Neural cell (in vitro differentiated cells): ENCODE measurements around the gene C14orf39.

ENCODE experiments used
- EP300 ChIP-seq: fragments of 450-650 bp; conservative IDR thresholded peaks from 2 replicates; pipeline ENCODE4 v1.6.1; 2014; ENCODE audit warnings: antibody characterized with exemption, mild to moderate bottlenecking, moderate library complexity; ENCODE audit not compliant: poor library complexity, severe bottlenecking
- EZH2 ChIP-seq: fragments of 200-600, 300-800 bp; shearing (Covaris generic), sonication (generic); IDR thresholded peaks from 2 replicates; pipeline ENCODE4 v1.6.1; 2014; ENCODE audit warnings: antibody characterized with exemption, low read length, borderline replicate concordance, mild to moderate bottlenecking; ENCODE audit not compliant: insufficient read depth, poor library complexity, severe bottlenecking
- POLR2AphosphoS5 ChIP-seq: IDR thresholded peaks from 2 replicates; pipeline ENCODE4 v1.6.1; 2012
- SMC3 ChIP-seq: fragments of 450-650 bp; conservative IDR thresholded peaks from 2 replicates; pipeline ENCODE4 v1.6.1; 2014; ENCODE audit warnings: antibody characterized with exemption, mild to moderate bottlenecking, moderate library complexity; ENCODE audit not compliant: poor library complexity
- TF ChIP-seq, protein P1 (sequence below): fragments of 450-650 bp; IDR thresholded peaks from 2 replicates; pipeline ENCODE4 v1.5.1; 2014; ENCODE audit warnings: antibody characterized with exemption, mild to moderate bottlenecking, moderate library complexity; ENCODE audit not compliant: poor library complexity, severe bottlenecking

DNA sequence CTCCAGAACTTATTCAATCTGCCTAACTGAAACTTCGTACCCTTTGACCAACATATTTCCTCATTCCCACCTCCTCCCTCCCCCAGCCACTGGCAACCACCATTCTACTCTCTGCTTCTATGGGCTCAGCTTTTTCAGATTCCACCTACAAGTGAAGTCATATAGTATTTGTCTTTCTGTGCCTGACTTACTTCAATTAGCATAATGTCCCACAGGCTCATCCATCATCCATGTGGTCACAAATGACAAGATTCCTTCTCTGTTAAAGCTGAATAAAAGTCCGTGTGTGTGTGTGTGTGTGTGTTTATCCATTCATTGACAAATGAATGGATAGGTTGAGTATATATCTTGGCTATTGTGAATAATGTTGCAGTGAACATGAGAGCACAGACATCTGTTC, 1.3 kb upstream of the C14orf39 start:
- TF ChIP-seq, protein P1, sequence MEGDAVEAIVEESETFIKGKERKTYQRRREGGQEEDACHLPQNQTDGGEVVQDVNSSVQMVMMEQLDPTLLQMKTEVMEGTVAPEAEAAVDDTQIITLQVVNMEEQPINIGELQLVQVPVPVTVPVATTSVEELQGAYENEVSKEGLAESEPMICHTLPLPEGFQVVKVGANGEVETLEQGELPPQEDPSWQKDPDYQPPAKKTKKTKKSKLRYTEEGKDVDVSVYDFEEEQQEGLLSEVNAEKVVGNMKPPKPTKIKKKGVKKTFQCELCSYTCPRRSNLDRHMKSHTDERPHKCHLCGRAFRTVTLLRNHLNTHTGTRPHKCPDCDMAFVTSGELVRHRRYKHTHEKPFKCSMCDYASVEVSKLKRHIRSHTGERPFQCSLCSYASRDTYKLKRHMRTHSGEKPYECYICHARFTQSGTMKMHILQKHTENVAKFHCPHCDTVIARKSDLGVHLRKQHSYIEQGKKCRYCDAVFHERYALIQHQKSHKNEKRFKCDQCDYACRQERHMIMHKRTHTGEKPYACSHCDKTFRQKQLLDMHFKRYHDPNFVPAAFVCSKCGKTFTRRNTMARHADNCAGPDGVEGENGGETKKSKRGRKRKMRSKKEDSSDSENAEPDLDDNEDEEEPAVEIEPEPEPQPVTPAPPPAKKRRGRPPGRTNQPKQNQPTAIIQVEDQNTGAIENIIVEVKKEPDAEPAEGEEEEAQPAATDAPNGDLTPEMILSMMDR, result no peak
- TF ChIP-seq EZH2 (no peak), EP300 (no peak), POLR2AphosphoS5 (no peak), SMC3 (no peak)
